ENCODE data around the gene DCTN2.

- TF ChIP-seq CTCF (conservative IDR thresholded peaks at IDR 0.05; ENCODE audit: low read depth, low read length) (no peak), EZH2 (IDR thresholded peaks at IDR 0.05; ENCODE audit: borderline replicate concordance, low read depth, low read length, poor library complexity, severe bottlenecking) (no peak)
Measured at GRCh38 chr12:57580466-57580795, 33.4 kb upstream of the DCTN2 start.

Data from A673 (cell line).